Thyroid gland (tissue), 4 donors: ENCODE results near the gene KIF16B.

ENCODE experiments used
- CTCF ChIP-seq, 6 experiments: fragments of 200-600 bp in 3 of 6; fragments of 450-650 bp in 3 of 6; sonication (generic) in 3 of 6; IDR thresholded peaks; one replicate each; pipeline ENCODE4 v1.5.1; 2016 to 2019; ENCODE audit warnings: antibody characterized with exemption in 6 of 6, mild to moderate bottlenecking in 2 of 6, inconsistent platforms in 1 of 6, moderate library complexity in 1 of 6
- POLR2A ChIP-seq, 2 donors: fragments of 450-650 bp; IDR thresholded peaks; one replicate each; pipeline ENCODE4 v1.6.1; 2017; ENCODE audit warnings: antibody characterized with exemption in 2 of 2, mild to moderate bottlenecking in 2 of 2, moderate library complexity in 1 of 2

- TF ChIP-seq CTCF (IDR thresholded peaks at IDR 0.05), result no peak
- no peak for TF ChIP-seq POLR2A (IDR thresholded peaks at IDR 0.05)
Measured at GRCh38 chr20:16526433-16527380, 46.5 kb downstream of the KIF16B start.
